HEK293 (cell line): Measurements from ENCODE around the gene METTL3.

Experiments used
- CTCF ChIA-PET: fragments of 350-600 bp; formaldehyde crosslinking; extraction: SDS; loops from one replicate; lab custom pipeline; 2021; ENCODE audit warnings: antibody characterized with exemption; lab: Yijun Ruan, JAX
- POLR2A ChIA-PET: fragments of 300-600 bp; formaldehyde crosslinking; extraction: SDS; loops from one replicate; lab custom pipeline; 2020; ENCODE audit warnings: antibody characterized with exemption, inconsistent platforms; lab: Yijun Ruan, JAX
- H3K27ac ChIP-seq: fragments of 200-500 bp; sonication (Bioruptor generic); 2 replicates; pipeline ENCODE4 v1.5.1; 2014; ENCODE audit warnings: low read depth, low read length, control low read depth, inconsistent platforms; ENCODE audit errors: extremely low read depth
- H3K36me3 ChIP-seq, 2 experiments: fragments of 200-500 bp in 1 of 2; sonication (Bioruptor generic) in 1 of 2; 1 replicate in 1 of 2; 2 replicates in 1 of 2; pipeline ENCODE4 v1.5.1; 2014 to 2017; ENCODE audit warnings: inconsistent platforms in 2 of 2, low read length in 2 of 2; ENCODE audit not compliant: control insufficient read depth in 2 of 2, insufficient read depth in 1 of 2
- H3K4me1 ChIP-seq: fragments of 200-500 bp; sonication (Bioruptor generic); 2 replicates; pipeline ENCODE4 v1.5.1; 2014; ENCODE audit warnings: mild to moderate bottlenecking, low read length, inconsistent platforms; ENCODE audit not compliant: control insufficient read depth, insufficient read depth
- H3K4me3 ChIP-seq: 2 replicates; pipeline ENCODE4 v1.5.1; 2011; ENCODE audit warnings: low read depth, mild to moderate bottlenecking, control low read depth, low read length, moderate library complexity
- H3K9me3 ChIP-seq: fragments of 200-500 bp; sonication (Bioruptor generic); 2 replicates; pipeline ENCODE4 v1.5.1; 2014; ENCODE audit warnings: low read depth, low read length, inconsistent platforms; ENCODE audit not compliant: control insufficient read depth, insufficient read depth
- GLI4 ChIP-seq: fragments of 450-650 bp; formaldehyde crosslinking; IDR thresholded peaks from 2 replicates; pipeline ENCODE4 v1.5.1; 2016; ENCODE audit warnings: missing biosample characterization, missing genetic modification characterization
- HOXD13 ChIP-seq: sonication (generic); formaldehyde crosslinking; IDR thresholded peaks from 2 replicates; pipeline ENCODE4 v1.8.0; 2022; ENCODE audit warnings: missing genetic modification reagents, borderline replicate concordance
- KLF10 ChIP-seq: fragments of 450-650 bp; IDR thresholded peaks from 2 replicates; pipeline ENCODE4 v1.5.1; 2018; ENCODE audit warnings: missing biosample characterization, mild to moderate bottlenecking, missing genetic modification characterization
- KLF9 ChIP-seq: fragments of 450-650 bp; formaldehyde crosslinking; IDR thresholded peaks from 2 replicates; pipeline ENCODE4 v1.5.1; 2016; ENCODE audit warnings: missing biosample characterization, missing genetic modification characterization, low read depth
- OSR2 ChIP-seq: fragments of 450-650 bp; formaldehyde crosslinking; IDR thresholded peaks from 2 replicates; pipeline ENCODE4 v1.5.1; 2016; ENCODE audit warnings: missing biosample characterization, missing genetic modification characterization
- SALL2 ChIP-seq: fragments of 450-650 bp; formaldehyde crosslinking; IDR thresholded peaks from 2 replicates; pipeline ENCODE4 v1.5.0; 2017; ENCODE audit warnings: missing biosample characterization, mild to moderate bottlenecking, missing genetic modification characterization, borderline replicate concordance
- SP3 ChIP-seq: fragments of 450-650 bp; formaldehyde crosslinking; IDR thresholded peaks from 2 replicates; pipeline ENCODE4 v1.5.1; 2016; ENCODE audit warnings: missing biosample characterization, missing genetic modification characterization
- TCF7L2 ChIP-seq: IDR thresholded peaks from 2 replicates; pipeline ENCODE4 v1.6.1; 2011; ENCODE audit warnings: low read depth, mild to moderate bottlenecking, inconsistent platforms, low read length, moderate library complexity, borderline replicate concordance
- ZNF146 ChIP-seq: fragments of 450-650 bp; formaldehyde crosslinking; IDR thresholded peaks from 2 replicates; pipeline ENCODE4 v1.5.1; 2016; ENCODE audit warnings: missing biosample characterization, missing genetic modification characterization
- ZNF155 ChIP-seq: fragments of 450-650 bp; formaldehyde crosslinking; IDR thresholded peaks from 2 replicates; pipeline ENCODE4 v1.5.1; 2016; ENCODE audit warnings: missing biosample characterization, missing genetic modification characterization
- ZNF433 ChIP-seq: fragments of 450-650 bp; formaldehyde crosslinking; IDR thresholded peaks from 2 replicates; pipeline ENCODE4 v1.5.1; 2016; ENCODE audit warnings: missing biosample characterization, missing genetic modification characterization, low read depth
- ZNF529 ChIP-seq: fragments of 450-650 bp; formaldehyde crosslinking; IDR thresholded peaks from 2 replicates; pipeline ENCODE4 v1.5.1; 2017; ENCODE audit warnings: missing genetic modification characterization, missing biosample characterization; ENCODE audit not compliant: insufficient replicate concordance
- ZNF558 ChIP-seq: fragments of 450-650 bp; formaldehyde crosslinking; IDR thresholded peaks from 2 replicates; pipeline ENCODE4 v1.5.1; 2016; ENCODE audit warnings: missing biosample characterization, missing genetic modification characterization
- ZNF624 ChIP-seq: fragments of 450-650 bp; formaldehyde crosslinking; IDR thresholded peaks from 2 replicates; pipeline ENCODE4 v1.5.1; 2017; ENCODE audit warnings: missing biosample characterization, missing genetic modification characterization
- ZNF660 ChIP-seq: fragments of 450-650 bp; IDR thresholded peaks from 2 replicates; pipeline ENCODE4 v1.5.1; 2018; ENCODE audit warnings: missing biosample characterization, mild to moderate bottlenecking, missing genetic modification characterization
- ZNF677 ChIP-seq: fragments of 450-650 bp; IDR thresholded peaks from 2 replicates; pipeline ENCODE4 v1.5.0; 2018; ENCODE audit warnings: missing biosample characterization, mild to moderate bottlenecking, missing genetic modification characterization, moderate library complexity
- TF ChIP-seq, protein P1 (sequence below): fragments of 450-650 bp; formaldehyde crosslinking; IDR thresholded peaks from 2 replicates; pipeline ENCODE4 v1.5.1; 2016; ENCODE audit warnings: missing biosample characterization, missing genetic modification characterization
- TF ChIP-seq, protein P2 (sequence below): fragments of 450-650 bp; formaldehyde crosslinking; IDR thresholded peaks from 2 replicates; pipeline ENCODE4 v1.5.1; 2016; ENCODE audit warnings: missing biosample characterization, missing genetic modification characterization
- TF ChIP-seq, protein P3 (sequence below): fragments of 450-650 bp; formaldehyde crosslinking; IDR thresholded peaks from 2 replicates; pipeline ENCODE4 v1.5.1; 2017; ENCODE audit warnings: missing biosample characterization, missing genetic modification characterization
- TF ChIP-seq, protein P4 (sequence below): fragments of 450-650 bp; formaldehyde crosslinking; IDR thresholded peaks from 2 replicates; pipeline ENCODE4 v1.5.1; 2016; ENCODE audit warnings: missing biosample characterization, missing genetic modification characterization, low read depth
- TF ChIP-seq, protein P5 (sequence below): fragments of 450-650 bp; formaldehyde crosslinking; IDR thresholded peaks from 2 replicates; pipeline ENCODE4 v1.5.1; 2016; ENCODE audit warnings: missing biosample characterization, missing genetic modification characterization

METTL3 gene

DNA sequence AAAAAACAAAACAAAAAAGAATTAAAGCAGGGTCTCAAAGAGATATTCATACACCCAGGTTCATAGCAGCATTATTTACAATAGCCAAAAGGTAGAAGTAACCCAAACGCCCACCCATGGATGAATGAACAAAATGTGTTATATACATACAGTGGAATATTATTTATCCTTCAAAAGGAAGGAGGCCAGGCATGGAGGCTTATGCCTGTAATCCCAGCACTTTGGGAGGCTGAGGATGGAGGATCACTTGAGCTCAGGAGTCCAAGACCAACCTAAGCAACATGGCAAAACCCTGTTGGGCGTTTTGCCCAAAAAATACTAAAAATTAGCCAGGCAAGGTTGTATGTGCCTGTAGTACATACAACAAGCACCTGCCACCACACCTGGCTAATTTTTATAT lies 4.6 kb downstream of the METTL3 start:
- 0 out of 2 replicates have a peak, but pooled peaks cover 4% of the 10 kb centered on the region for H3K4me1 ChIP-seq
- peaks cover 36 to 53% of the 10 kb centered on the region in 2 experiments for H3K36me3 ChIP-seq
- POLR2A ChIA-PET: interaction anchor here (0.6 kb wide), 1 partner anchor 18 kb away, joined by 4 read pairs; no protein-coding TSS in a partner anchor
- no peak overlapping the region for H3K4me3 ChIP-seq
- H3K27ac ChIP-seq: no peak overlapping the region
- no peak for TF ChIP-seq TCF7L2
- TF ChIP-seq ZNF155: no peak
- no peak for TF ChIP-seq ZNF677 (tag by site-specific recombination)
- TF ChIP-seq, protein P1, sequence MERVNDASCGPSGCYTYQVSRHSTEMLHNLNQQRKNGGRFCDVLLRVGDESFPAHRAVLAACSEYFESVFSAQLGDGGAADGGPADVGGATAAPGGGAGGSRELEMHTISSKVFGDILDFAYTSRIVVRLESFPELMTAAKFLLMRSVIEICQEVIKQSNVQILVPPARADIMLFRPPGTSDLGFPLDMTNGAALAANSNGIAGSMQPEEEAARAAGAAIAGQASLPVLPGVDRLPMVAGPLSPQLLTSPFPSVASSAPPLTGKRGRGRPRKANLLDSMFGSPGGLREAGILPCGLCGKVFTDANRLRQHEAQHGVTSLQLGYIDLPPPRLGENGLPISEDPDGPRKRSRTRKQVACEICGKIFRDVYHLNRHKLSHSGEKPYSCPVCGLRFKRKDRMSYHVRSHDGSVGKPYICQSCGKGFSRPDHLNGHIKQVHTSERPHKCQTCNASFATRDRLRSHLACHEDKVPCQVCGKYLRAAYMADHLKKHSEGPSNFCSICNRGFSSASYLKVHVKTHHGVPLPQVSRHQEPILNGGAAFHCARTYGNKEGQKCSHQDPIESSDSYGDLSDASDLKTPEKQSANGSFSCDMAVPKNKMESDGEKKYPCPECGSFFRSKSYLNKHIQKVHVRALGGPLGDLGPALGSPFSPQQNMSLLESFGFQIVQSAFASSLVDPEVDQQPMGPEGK: no peak
- no peak for TF ChIP-seq GLI4 (tag by site-specific recombination)
- TF ChIP-seq ZNF146: peak; percentile 82
- TF ChIP-seq, protein P2, sequence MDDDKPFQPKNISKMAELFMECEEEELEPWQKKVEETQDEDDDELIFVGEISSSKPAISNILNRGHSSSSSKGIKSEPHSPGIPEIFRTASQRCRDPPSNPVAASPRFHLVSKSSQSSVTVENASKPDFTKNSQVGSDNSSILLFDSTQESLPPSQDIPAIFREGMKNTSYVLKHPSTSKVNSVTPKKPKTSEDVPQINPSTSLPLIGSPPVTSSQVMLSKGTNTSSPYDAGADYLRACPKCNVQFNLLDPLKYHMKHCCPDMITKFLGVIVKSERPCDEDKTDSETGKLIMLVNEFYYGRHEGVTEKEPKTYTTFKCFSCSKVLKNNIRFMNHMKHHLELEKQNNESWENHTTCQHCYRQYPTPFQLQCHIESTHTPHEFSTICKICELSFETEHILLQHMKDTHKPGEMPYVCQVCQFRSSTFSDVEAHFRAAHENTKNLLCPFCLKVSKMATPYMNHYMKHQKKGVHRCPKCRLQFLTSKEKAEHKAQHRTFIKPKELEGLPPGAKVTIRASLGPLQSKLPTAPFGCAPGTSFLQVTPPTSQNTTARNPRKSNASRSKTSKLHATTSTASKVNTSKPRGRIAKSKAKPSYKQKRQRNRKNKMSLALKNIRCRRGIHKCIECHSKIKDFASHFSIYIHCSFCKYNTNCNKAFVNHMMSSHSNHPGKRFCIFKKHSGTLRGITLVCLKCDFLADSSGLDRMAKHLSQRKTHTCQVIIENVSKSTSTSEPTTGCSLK: no peak
- TF ChIP-seq, all 188 proteins: peak for 1
- no peaks in the 10 kb centered on the region for H3K9me3 ChIP-seq
- CTCF ChIA-PET: interaction anchor here (1.7 kb wide), 1 partner anchor 29 kb away, joined by 4 read pairs; the partner anchor contains the start of gene TOX4

DNA sequence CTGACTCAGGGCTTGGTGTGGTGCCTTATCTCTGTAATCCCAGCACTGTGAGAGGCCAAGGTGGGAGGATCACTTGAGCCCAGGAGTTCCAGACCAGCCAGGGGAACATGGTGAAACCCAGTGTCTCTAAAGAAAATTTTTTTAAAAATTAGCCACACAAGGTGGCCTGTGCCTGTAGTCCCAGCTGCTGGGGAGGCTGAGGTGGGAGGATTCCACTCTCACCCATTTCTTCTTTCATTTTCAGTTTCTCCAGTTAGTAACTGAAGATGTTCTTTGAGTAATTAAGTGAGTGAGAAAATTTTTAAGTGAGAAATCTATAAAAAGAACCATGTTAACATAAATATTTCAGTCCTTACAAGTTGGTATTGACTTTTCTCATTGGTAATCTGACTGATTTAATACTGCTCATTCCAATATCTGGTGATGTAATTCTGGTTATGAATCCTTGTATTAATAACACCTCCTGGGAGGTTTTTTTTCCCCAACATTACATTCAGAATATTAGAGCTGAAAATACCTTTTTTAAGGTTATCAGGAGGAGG lies 6.1 kb downstream of the METTL3 start:
- Histone ChIP-seq H3K27ac (no peak overlapping the region), H3K36me3 (peaks cover 41 to 68% of the 10 kb centered on the region in 2 experiments)
- POLR2A ChIA-PET: interaction anchor here (0.6 kb wide), 1 partner anchor 20 kb away, joined by 4 read pairs; no protein-coding TSS in a partner anchor

DNA sequence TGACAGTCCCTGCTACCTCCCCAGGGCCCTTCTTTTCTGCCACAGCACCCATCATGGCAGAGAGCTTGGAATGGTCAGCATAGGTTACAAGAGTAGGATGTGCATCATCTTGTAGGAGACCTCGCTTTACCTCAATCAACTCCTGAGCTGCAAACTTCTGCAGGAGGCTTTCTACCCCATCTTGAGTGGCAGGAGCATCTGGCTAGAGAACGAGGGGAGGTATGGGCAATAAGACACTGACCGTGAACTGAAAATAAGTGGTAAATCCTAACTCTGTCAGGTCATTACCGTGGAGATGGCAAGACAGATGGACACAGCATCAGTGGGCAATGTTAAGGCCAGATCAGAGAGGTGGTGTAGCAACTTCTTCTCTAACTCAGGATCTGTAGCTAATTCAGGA lies 7.8 kb downstream of the METTL3 start:
- ChIA-PET POLR2A (no interaction called here), CTCF (interaction anchor here (0.9 kb wide), 1 partner anchor 53 kb away, joined by 4 read pairs; no protein-coding TSS in a partner anchor)
- H3K36me3 ChIP-seq: peaks cover 48 to 74% of the 10 kb centered on the region in 2 experiments
- TF ChIP-seq OSR2 (tag by site-specific recombination): no peak
- TF ChIP-seq KLF10 (tag by site-specific recombination): no peak
- TF ChIP-seq, protein P1: no peak
- TF ChIP-seq KLF9 (tag by site-specific recombination): no peak
- no peak for TF ChIP-seq ZNF433 (tag by site-specific recombination)
- TF ChIP-seq ZNF660 (tag by site-specific recombination): no peak
- TF ChIP-seq, protein P3, sequence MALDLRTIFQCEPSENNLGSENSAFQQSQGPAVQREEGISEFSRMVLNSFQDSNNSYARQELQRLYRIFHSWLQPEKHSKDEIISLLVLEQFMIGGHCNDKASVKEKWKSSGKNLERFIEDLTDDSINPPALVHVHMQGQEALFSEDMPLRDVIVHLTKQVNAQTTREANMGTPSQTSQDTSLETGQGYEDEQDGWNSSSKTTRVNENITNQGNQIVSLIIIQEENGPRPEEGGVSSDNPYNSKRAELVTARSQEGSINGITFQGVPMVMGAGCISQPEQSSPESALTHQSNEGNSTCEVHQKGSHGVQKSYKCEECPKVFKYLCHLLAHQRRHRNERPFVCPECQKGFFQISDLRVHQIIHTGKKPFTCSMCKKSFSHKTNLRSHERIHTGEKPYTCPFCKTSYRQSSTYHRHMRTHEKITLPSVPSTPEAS (tag by site-specific recombination): no peak
- no peak for TF ChIP-seq ZNF558 (tag by site-specific recombination)
- TF ChIP-seq SALL2 (tag by site-specific recombination): no peak

More for the DNA sequence above, 6.1 kb downstream of the METTL3 start:
- CTCF ChIA-PET: interaction anchor here (0.5 kb wide), 1 partner anchor 28 kb away, joined by 3 read pairs; no protein-coding TSS in a partner anchor
- H3K9me3 ChIP-seq: no peaks in the 10 kb centered on the region
- H3K4me3 ChIP-seq: no peak overlapping the region
- 0 out of 2 replicates have a peak, but pooled peaks cover 3% of the 10 kb centered on the region for H3K4me1 ChIP-seq
- no peak for TF ChIP-seq HOXD13 (CRISPR knock-in tag)
- TF ChIP-seq, protein P4, sequence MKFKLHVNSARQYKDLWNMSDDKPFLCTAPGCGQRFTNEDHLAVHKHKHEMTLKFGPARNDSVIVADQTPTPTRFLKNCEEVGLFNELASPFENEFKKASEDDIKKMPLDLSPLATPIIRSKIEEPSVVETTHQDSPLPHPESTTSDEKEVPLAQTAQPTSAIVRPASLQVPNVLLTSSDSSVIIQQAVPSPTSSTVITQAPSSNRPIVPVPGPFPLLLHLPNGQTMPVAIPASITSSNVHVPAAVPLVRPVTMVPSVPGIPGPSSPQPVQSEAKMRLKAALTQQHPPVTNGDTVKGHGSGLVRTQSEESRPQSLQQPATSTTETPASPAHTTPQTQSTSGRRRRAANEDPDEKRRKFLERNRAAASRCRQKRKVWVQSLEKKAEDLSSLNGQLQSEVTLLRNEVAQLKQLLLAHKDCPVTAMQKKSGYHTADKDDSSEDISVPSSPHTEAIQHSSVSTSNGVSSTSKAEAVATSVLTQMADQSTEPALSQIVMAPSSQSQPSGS (tag by site-specific recombination): 0 out of 2 replicates have a peak, but pooled peaks have one; percentile 8
- TF ChIP-seq ZNF624 (tag by site-specific recombination): no peak
- TF ChIP-seq SP3 (tag by site-specific recombination): no peak
- TF ChIP-seq, protein P5, sequence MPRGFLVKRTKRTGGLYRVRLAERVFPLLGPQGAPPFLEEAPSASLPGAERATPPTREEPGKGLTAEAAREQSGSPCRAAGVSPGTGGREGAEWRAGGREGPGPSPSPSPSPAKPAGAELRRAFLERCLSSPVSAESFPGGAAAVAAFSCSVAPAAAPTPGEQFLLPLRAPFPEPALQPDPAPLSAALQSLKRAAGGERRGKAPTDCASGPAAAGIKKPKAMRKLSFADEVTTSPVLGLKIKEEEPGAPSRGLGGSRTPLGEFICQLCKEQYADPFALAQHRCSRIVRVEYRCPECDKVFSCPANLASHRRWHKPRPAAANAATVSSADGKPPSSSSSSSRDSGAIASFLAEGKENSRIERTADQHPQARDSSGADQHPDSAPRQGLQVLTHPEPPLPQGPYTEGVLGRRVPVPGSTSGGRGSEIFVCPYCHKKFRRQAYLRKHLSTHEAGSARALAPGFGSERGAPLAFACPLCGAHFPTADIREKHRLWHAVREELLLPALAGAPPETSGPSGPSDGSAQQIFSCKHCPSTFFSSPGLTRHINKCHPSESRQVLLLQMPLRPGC (tag by site-specific recombination): no peak
- no peak for TF ChIP-seq ZNF529 (tag by site-specific recombination)

More for the DNA sequence above, 7.8 kb downstream of the METTL3 start:
- H3K27ac ChIP-seq: no peak overlapping the region
- H3K4me3 ChIP-seq: no peak overlapping the region
- no peaks in the 10 kb centered on the region for H3K4me1 ChIP-seq
- H3K9me3 ChIP-seq: no peaks in the 10 kb centered on the region
